Gastroesophageal sphincter (tissue), 4 donors: ENCODE measurements around the gene MAPKAPK3. TPM values are rescaled to one million over a fixed set of nuclear protein-coding genes. Genes with fewer than 3 reads are reported as not detected.

Source experiments
- ATAC-seq: fragments of 150-250 bp; one replicate; pipeline ENCODE4 v1.9.1; 2016; ENCODE audit warnings: mild to moderate bottlenecking, moderate library complexity
- H3K27ac ChIP-seq, 4 donors: fragments of 200-600 bp; sonication (generic) in 3 of 4; 1 replicate in 3 of 4; 2 replicates in 1 of 4; pipeline ENCODE4 v1.5.1; 2016 to 2019
- H3K27me3 ChIP-seq: fragments of 200-600 bp; sonication (generic); one replicate; pipeline ENCODE4 v1.5.1; 2019
- H3K36me3 ChIP-seq, 2 donors: fragments of 200-600 bp; sonication (generic); one replicate each; pipeline ENCODE4 v1.5.1; 2019; ENCODE audit warnings: control low read depth in 1 of 2
- H3K4me1 ChIP-seq, 3 donors: fragments of 200-600 bp; sonication (generic); 1 replicate in 2 of 3; 2 replicates in 1 of 3; pipeline ENCODE4 v1.5.1; 2016 to 2019; ENCODE audit warnings: control low read depth in 2 of 3
- H3K4me3 ChIP-seq, 2 donors: fragments of 200-600 bp; sonication (generic); one replicate each; pipeline ENCODE4 v1.5.1; 2019; ENCODE audit warnings: mild to moderate bottlenecking in 1 of 2, moderate library complexity in 1 of 2
- H3K9me3 ChIP-seq, 3 donors: fragments of 200-600 bp; sonication (generic); one replicate each; pipeline ENCODE4 v1.5.1; 2017 to 2019; ENCODE audit warnings: control low read depth in 2 of 3
- EP300 ChIP-seq: sonication (generic); formaldehyde crosslinking; IDR thresholded peaks from one replicate; pipeline ENCODE4 v1.6.1; 2017; ENCODE audit warnings: antibody characterized with exemption, mild to moderate bottlenecking
- POLR2A ChIP-seq, 2 donors: fragments of 450-650 bp; IDR thresholded peaks; one replicate each; pipeline ENCODE4 v1.6.1; 2017; ENCODE audit warnings: antibody characterized with exemption in 2 of 2, mild to moderate bottlenecking in 2 of 2, moderate library complexity in 1 of 2
- POLR2AphosphoS5 ChIP-seq: sonication (generic); formaldehyde crosslinking; IDR thresholded peaks from one replicate; pipeline ENCODE4 v1.6.1; 2017; ENCODE audit warnings: antibody characterized with exemption
- WGBS, 2 donors: methylation state at CpG; one replicate each; pipeline ENCODE4 v1.1.5; 2018; ENCODE audit warnings: low coverage in 1 of 2; 5-methylcytosine and 5-hydroxymethylcytosine counted together
- total RNA-seq, 4 donors: library from RNA; depleted of rRNA; stranded (reverse); fragments of >200 nt; gene quantifications; one replicate each; pipeline ENCODE4 v1.1.0, GENCODE V29; 2016
- TF ChIP-seq, protein P1 (sequence below), 4 experiments: fragments of 200-600 bp in 2 of 4; fragments of 450-650 bp in 2 of 4; sonication (generic) in 1 of 4; IDR thresholded peaks; one replicate each; pipeline ENCODE4 v1.5.1; 2017 to 2019; ENCODE audit warnings: antibody characterized with exemption in 4 of 4, mild to moderate bottlenecking in 2 of 4, moderate library complexity in 2 of 4

The MAPKAPK3 gene
- total RNA-seq, 4 donors from 2014 or later, result 18.7 to 30.2 (median 22.4) TPM

DNA sequence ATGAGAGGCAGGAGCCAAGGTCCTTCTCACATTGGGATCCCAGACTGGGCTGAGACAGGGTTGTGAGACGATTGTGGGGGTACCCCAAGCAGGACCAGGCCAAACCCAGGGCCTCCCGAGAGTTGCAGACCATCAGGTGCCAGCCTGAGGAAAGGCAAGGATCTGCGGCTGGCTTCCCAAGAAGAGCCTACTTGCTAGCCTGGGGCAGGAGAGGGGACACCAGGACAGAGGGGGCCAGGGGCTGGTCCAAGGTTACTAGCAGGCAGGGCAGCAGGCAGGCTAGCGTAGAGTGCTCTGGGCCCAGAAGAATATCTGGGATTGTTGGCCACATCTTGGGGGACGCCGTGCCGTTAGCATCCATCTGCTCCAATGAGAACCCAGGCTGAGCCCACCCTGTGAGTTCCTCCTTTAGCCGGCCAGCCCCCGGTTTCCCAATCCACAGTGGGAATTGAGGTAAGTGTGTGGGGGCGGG is 5.9 kb upstream of the MAPKAPK3 start:
- Histone ChIP-seq H3K27ac (peak overlapping the region; percentile 37 to 90 (median 82)), H3K36me3 (peaks cover 0 to 26% of the 10 kb centered on the region in 2 donors), H3K4me1 (peaks cover 0 to 83% (median 28%) of the 10 kb centered on the region in 3 donors), H3K4me3 (peak overlapping the region; percentile 49 to 66), H3K27me3 (no peaks in the 10 kb centered on the region), H3K9me3 (no peaks in the 10 kb centered on the region)
- no peak for ATAC-seq
- TF ChIP-seq, protein P1, sequence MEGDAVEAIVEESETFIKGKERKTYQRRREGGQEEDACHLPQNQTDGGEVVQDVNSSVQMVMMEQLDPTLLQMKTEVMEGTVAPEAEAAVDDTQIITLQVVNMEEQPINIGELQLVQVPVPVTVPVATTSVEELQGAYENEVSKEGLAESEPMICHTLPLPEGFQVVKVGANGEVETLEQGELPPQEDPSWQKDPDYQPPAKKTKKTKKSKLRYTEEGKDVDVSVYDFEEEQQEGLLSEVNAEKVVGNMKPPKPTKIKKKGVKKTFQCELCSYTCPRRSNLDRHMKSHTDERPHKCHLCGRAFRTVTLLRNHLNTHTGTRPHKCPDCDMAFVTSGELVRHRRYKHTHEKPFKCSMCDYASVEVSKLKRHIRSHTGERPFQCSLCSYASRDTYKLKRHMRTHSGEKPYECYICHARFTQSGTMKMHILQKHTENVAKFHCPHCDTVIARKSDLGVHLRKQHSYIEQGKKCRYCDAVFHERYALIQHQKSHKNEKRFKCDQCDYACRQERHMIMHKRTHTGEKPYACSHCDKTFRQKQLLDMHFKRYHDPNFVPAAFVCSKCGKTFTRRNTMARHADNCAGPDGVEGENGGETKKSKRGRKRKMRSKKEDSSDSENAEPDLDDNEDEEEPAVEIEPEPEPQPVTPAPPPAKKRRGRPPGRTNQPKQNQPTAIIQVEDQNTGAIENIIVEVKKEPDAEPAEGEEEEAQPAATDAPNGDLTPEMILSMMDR (IDR thresholded peaks at IDR 0.05), result no peak
- TF ChIP-seq POLR2A (IDR thresholded peaks at IDR 0.05), result no peak
- TF ChIP-seq EP300, result no peak
- no peak for TF ChIP-seq POLR2AphosphoS5
- WGBS, 2 donors, result 0 to 4% methylated on average over 5 of the region's 10 CpGs

DNA sequence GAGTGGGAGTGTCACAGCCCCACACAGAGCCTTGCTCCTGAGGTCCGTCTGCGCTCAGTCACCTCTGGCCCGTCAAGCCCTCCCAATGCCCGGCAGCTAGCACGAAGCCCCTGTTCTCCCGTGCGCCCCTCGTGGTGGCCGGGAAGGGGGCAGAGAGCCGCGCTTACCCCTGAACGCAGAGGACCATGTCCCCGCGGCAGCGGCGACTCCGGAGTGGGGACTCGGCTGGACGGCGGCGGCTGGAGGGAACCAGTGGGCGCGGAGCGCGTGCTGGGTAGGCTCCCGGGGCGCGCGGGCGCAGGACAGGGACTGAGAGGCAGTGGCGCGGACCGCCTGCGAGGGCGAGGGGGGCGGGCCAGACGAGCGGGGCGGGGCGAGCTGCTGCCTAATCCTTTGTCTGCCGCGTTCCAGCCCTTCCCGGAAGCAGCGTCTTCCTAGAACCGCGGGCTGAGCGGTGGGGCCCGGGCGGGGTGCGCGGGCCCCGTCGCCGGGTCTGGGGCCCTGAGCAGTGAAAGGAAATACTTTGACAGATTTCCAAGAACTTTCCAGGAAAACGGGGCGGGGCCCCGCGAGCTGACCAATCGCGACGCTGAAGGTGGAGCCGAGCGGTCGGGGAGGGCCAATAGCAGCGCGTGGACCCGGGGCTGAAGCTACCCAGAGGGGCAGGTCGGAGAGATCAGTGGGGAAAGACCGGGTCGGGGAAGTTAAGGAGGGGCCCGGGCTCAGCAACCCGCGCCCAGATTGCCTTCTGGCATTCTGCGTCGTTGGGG is 5.3 kb upstream of the MAPKAPK3 start, which contains the start of gene CISH:
CISH (minus strand) TSS at position 311 of the 770 bp plus-strand sequence; CDS start at position 187, 124 bp downstream.
- Histone ChIP-seq H3K27me3 (no peaks in the 10 kb centered on the region), H3K9me3 (no peaks in the 10 kb centered on the region), H3K27ac (peak within 1 kb of the TSS; percentile 37 to 90 (median 82)), H3K36me3 (peaks cover 0 to 20% of the 10 kb centered on the region in 2 donors), H3K4me3 (peak within 1 kb of the TSS; percentile 49 to 66), H3K4me1 (peaks cover 0 to 82% (median 28%) of the 10 kb centered on the region in 3 donors)
- peak; percentile 86 for ATAC-seq
- WGBS, 2 donors, result 0% methylated on average over 6 of the region's 75 CpGs; no CpG with 5 or more reads in 1 of the 2 donors
- TF ChIP-seq, protein P1 (IDR thresholded peaks at IDR 0.05), result peak in 3 of 4 experiments; percentile 42 to 50 (median 47)
- TF ChIP-seq POLR2A (IDR thresholded peaks at IDR 0.05), result peak; percentile 59 to 68
- TF ChIP-seq EP300, result no peak
- TF ChIP-seq POLR2AphosphoS5, result peak; percentile 79

GRCh38 chr3:50612234-50612882 is 4.6 kb upstream of the MAPKAPK3 start:
- Histone ChIP-seq H3K36me3 (peaks cover 0 to 13% of the 10 kb centered on the region in 2 donors), H3K27ac (peak overlapping the region in 3 of 4 donors; percentile 79 to 90 (median 86)), H3K27me3 (no peaks in the 10 kb centered on the region), H3K9me3 (no peaks in the 10 kb centered on the region), H3K4me1 (peaks cover 0 to 77% (median 28%) of the 10 kb centered on the region in 3 donors), H3K4me3 (peak overlapping the region; percentile 49 to 66)
- ATAC-seq, result no peak
- TF ChIP-seq EP300 (no peak), POLR2AphosphoS5 (no peak), POLR2A (IDR thresholded peaks at IDR 0.05) (no peak)
- TF ChIP-seq, protein P1 (IDR thresholded peaks at IDR 0.05), result no peak
- 6 to 83% methylated on average over 2 to 13 of the region's 29 CpGs for WGBS, 2 donors

DNA sequence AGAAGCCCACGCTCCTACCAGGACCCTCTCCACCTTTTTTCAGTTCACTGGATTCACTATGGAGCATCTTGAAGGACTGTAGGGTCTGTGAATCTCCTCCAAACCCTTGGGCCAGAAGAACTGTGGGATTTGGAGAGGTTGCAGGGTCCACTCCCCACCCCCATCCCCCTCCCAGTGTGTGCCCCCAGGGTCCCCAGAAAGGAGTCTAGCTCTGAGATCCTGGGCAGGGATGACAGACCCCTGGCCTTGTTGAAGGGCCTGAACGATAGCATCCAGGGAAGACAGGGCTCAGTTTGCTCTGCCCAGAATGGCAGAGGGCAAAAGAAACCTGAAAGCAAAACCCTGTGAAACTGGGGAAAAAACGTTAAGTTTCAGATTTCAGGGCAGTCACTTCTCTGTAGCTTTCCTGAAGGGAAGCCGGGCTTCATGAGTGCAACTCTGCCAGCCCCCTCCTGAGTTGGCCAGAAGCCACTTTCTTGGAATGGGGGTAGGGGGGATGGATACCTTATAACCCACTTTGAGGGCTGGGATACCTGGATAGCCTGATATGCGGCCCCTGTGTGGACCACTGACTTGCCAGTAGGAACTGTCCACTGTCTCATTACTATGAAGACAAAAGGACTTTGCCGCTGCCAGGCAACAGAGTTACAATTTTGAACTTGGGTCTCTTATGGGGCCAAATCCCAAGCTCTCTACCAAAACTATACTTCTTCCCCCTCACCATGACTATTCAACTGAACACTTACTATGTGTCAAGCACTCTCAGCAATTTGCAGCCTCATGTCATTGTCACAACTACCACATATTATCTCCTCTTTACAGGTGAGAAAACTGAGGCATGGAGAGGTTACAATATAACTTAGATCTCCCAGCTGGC is 3.7 kb upstream of the MAPKAPK3 start:
- Histone ChIP-seq H3K4me3 (no peak overlapping the region), H3K27ac (peak overlapping the region in 3 of 4 donors; percentile 79 to 90 (median 86)), H3K9me3 (no peaks in the 10 kb centered on the region), H3K27me3 (no peaks in the 10 kb centered on the region), H3K4me1 (peaks cover 0 to 77% (median 35%) of the 10 kb centered on the region in 3 donors), H3K36me3 (peaks cover 0 to 4% of the 10 kb centered on the region in 2 donors)
- ATAC-seq, result no peak
- TF ChIP-seq, protein P1 (IDR thresholded peaks at IDR 0.05), result no peak
- TF ChIP-seq POLR2A (IDR thresholded peaks at IDR 0.05), result no peak
- TF ChIP-seq POLR2AphosphoS5, result no peak
- TF ChIP-seq EP300, result no peak
- 59 to 80% methylated on average over 2 to 6 of the region's 6 CpGs for WGBS, 2 donors
